NK-92 treated with Interleukin-12 subunit alpha and Interleukin-12 subunit beta, amount 100 ng/mL, for 24 hours (cell line): ENCODE data around the gene SH3GL1.

Source experiments
- DNase-seq: peaks from one replicate; lab custom pipeline; 2025; lab: John Stamatoyannopoulos, UW

Gene SH3GL1

DNA sequence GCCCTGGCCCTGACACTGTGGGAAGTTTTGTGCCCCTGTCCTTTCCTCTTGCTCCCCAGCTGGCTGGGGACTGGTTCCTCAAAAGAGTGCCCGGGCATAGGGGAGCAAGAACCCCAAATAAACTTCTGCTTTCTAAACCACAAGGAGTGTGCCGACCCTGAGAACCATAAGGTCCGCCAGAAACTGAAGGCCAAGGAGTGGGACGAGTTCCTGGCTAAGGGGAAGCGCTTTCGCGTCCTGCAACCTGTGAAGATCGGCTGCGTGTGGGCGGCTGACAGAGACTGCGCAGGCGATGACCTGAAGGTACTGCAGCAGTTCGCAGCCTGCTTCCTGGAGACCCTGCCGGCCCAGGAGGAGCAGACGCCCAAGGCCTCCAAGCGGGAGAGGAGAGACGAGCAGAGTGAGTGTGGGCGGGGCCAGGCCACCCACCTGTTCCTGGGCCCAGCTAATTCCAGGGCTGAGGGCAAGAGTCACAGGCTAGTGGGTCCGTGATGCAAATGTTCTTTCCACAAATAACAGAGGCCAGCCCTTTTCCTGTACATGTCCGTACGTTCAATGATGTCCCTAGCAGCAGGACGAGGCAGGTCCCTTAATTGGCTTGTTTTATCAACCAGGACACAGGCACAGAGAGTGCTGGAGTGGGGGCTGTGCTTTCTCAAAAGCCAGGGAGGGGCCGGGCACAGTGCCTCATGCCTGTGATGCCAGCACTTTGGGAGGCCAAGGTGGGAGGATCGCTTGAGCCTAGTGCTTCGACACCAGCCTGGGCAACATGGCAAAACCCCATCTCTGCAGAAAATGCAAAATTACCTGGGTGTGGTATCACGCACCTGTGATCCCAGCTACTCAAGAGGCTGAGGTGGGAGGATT, 31.7 kb upstream of the SH3GL1 start:
- DNase-seq: no peak

DNA sequence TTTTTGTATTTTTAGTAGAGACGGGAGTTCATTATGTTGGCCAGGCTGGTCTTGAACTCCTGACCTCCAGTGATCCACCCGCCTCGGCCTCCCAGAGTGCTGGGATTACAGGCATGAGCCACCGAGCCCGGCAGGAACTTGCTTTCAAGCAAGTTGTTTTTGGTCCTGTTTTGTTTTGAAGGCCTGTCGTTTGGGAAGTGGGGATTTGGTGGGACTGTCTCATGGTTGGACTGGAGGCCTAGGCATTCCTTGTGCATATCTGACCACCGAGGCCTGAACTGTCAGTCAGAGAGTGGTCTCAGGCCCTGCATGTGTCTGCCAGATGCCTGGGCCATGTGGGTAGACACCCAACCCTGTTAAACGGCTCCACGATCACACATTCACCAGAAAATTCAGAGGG, 30.9 kb upstream of the SH3GL1 start:
- no peak for DNase-seq

- DNase-seq: no peak
Observed at GRCh38 chr19:4430760-4431159, 30.4 kb upstream of the SH3GL1 start.

DNA sequence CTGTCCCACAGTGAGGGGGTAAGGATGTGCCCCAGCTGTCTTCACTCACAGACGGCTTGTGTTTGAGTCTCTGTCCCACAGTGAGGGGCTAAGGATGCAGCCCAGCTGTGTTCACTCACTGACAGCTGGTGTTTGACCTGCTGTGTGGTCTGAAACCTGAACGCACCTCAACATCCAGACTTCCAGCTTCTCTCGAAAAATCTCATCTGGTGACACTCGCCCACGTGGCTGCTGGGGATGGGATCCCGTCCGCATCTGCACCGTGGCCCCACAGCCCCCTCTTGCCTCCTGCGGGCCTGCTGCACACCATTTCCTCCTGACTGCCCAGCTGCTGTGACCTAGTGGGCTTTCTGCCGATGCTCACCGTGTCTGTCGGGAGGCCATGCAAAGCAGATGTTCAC, 29.4 kb upstream of the SH3GL1 start:
- no peak for DNase-seq

GRCh38 chr19:4429256-4429655, 28.9 kb upstream of the SH3GL1 start:
- DNase-seq: no peak

- DNase-seq: no peak
Observed at GRCh38 chr19:4428326-4428975, 28.1 kb upstream of the SH3GL1 start.

DNA sequence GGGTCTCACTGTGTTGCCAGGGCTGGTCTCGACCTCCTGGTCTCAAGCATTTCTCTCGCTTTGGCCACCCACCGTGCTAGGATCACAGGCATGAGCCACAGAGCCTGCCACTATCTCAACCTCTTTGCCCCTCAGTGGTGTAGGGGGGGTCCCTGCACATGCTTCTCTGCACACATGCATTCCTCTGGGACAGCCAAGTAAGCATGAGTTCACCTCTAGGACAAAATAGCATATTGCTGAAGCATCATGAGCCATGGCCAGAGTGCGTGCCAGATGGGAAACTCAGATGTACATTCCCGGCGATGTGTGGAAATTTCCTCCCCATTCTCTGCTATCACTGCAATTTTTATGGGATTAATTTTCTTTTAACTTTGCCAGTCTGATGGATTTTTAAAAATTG, 25.2 kb upstream of the SH3GL1 start:
- DNase-seq: no peak

GRCh38 chr19:4423416-4424126, 23.2 kb upstream of the SH3GL1 start:
- DNase-seq: no peak

- DNase-seq: no peak
Observed at GRCh38 chr19:4416268-4416667, 15.9 kb upstream of the SH3GL1 start.

DNA sequence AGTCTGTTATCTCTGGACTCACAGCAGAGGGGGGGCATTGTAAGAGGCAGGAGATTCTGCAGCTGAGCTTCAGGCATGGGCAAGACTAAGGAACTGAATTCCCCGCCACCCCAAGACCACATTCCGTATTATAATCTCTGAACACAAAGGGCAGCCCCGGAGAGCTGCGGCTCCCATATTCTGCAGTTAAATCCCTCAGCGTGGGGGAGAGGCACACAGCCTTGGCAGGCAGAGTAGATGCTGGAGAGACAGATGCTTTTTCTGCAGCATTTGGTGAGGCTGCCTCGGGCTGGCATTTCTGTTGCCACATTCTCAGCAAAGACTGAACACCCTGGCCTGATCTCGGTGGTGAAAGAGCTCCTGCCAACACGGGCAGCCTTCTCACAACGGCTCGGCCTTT, 15.0 kb upstream of the SH3GL1 start:
- no peak for DNase-seq

GRCh38 chr19:4414800-4415321, 14.5 kb upstream of the SH3GL1 start:
- no peak for DNase-seq

GRCh38 chr19:4414144-4414799, 13.9 kb upstream of the SH3GL1 start:
- DNase-seq: no peak

DNA sequence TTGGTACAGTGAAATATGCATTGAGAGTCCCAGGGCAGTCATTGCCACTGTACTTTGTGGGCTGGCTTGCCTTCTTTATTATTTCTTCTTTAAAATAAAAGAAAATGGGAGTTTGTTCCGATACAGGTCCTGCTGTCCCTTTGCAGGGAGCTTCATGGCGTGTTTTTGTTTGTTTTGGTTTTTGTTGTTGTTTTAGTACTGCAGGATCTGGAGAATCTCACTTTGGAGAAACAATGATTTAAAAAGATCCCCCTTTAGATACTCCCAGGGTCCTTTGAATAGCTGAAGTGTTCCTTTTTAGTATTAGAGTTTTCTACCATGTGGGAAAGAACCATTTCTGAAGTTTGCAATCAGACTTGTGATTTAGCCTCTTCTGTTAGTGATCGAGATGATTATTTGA, 13.2 kb upstream of the SH3GL1 start:
- DNase-seq: no peak

DNA sequence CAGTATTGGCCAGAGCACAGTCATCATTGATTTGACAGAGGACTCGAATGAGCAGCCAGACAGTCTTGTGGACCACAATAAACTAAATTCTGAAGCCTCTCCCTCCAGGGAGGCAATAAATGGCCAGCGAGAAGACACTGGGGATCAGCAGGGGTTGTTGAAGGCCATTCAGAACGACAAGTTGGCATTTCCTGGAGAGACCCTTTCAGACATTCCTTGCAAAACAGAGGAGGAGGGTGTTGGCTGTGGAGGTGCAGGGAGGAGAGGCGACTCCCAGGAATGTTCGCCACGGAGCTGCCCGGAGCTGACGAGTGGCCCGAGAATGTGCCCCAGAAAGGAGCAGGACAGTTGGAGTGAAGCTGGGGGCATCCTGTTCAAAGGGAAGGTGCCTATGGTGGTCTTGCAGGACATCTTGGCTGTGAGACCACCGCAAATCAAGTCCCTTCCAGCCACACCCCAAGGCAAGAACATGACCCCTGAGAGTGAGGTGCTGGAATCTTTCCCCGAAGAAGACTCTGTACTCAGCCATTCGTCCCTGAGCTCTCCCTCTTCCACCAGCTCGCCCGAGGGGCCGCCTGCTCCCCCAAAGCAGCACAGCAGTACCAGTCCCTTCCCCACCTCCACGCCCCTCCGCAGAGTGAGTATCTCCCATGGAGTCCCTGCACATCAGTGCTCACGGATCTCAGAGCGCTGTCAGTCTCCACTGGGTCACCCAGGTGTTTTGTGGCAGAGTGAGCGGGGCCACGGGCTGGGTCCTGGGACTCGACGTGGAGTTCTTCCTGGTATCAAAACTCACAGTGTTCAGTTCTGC, 9.0 kb upstream of the SH3GL1 start:
- DNase-seq: no peak

GRCh38 chr19:4406626-4407025, 6.3 kb upstream of the SH3GL1 start:
- DNase-seq: no peak

DNA sequence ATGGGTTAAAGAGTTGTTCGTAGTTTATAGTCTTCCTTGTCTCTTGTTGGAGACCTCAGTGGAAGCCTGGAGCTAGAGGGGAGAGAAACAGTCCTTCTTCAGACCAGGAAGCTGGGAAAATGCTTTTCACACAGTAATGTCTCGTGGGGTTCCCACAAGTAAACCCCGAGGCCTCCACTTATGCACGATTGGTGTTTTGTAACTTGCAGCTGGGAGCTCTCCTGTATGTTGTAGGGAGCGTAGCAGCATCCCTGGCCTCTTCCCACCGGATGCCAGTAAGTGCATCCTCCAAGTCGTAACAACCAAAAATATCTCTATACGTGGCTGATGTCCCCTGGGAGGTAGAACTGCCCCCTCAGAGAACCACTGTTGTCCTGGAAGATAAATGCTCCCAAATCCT, 5.6 kb upstream of the SH3GL1 start:
- DNase-seq: no peak

- no peak for DNase-seq
Observed at GRCh38 chr19:4403005-4403761, 2.8 kb upstream of the SH3GL1 start.

DNA sequence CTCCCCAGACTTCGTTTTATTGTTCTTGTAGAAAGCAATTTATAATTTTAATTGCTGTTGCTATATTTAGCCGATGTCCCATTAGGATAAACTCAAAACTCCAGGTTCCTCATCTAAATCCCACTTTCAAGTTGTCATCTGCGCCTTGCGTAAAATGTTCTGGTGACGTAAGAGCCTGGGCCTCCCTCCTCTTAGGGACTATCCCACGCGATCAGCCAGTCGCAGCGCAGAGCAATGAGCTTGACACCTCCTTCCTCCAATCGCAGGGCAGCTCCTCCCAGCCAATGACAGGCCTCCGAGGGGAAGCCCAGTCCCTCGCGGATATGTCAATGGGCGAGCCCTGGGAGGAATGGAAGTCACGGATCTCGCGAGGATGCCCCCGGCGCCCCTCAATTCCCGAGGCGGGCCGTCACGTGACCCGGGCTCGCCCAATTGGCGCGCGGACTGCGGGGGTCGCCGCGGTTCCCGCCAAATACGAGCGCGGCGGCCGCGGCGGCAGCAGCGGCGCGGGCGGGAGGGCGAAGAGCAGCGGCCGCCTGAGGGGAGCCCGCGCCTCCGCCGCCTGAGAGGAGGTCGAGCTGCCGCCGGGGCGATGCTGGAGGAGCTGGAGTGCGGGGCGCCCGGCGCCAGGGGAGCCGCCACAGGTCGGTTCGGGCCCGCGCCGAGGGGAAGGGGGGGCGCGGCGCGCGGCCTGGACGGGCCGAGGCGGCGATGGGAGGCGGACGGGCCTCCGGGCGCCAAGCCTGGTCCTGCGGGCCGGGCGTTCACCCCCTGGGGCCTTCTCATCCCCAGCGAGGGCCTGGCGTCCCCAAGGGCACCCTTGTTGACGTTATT, 2.0 kb upstream of the SH3GL1 start, which contains the start of gene CHAF1A:
Gene CHAF1A (plus strand): TSS at position 470 of the 834 bp plus-strand sequence. CDS start 123 bp downstream, at position 593.
- DNase-seq: peak; percentile 100

DNA sequence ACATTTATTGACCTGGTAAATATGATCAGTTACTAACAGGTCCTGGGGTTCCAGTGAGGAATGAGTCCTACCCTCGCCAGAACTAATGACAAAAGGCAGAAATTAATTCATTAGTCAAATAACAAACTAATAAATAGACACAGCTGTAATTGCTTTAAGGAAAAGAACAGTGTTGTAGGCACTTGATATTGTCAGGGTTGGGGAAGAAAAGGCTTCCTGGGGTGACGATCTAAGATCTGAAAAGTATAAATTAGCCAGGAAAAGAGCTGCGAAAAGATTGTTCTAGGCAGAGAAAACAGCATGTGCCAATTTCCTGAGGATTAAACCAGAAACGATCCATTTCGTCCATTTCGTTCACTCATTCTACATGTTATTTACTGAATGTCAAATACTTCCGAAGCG, 1.4 kb upstream of the SH3GL1 start:
- no peak for DNase-seq

GRCh38 chr19:4399812-4400134, 574 bp downstream of the SH3GL1 start:
- no peak for DNase-seq
